Smooth muscle cell (in vitro differentiated cells): ENCODE measurements around the gene TTLL5. TPM values are rescaled to one million over a fixed set of nuclear protein-coding genes. Genes with fewer than 3 reads are reported as not detected.

ENCODE experiments used
- DNase-seq: peaks from one replicate; lab custom pipeline; 2025; ENCODE audit not compliant: unreplicated experiment; lab: John Stamatoyannopoulos, UW
- H2AFZ ChIP-seq: fragments of 200-600 bp; sonication (generic); 2 replicates; pipeline ENCODE4 v1.6.0; 2016; ENCODE audit warnings: antibody characterized with exemption, low read depth, mild to moderate bottlenecking
- H3F3A ChIP-seq: fragments of 200-600 bp; sonication (generic); 2 replicates; pipeline ENCODE4 v1.6.0; 2017; ENCODE audit warnings: antibody characterized with exemption, low read depth
- H3K27ac ChIP-seq: fragments of 200-600 bp; sonication (generic); 2 replicates; pipeline ENCODE4 v1.5.1; 2016; ENCODE audit warnings: low read depth, mild to moderate bottlenecking
- H3K27me3 ChIP-seq: fragments of 200-600 bp; sonication (generic); 2 replicates; pipeline ENCODE4 v1.6.1; 2016; ENCODE audit warnings: low read depth, mild to moderate bottlenecking
- H3K36me3 ChIP-seq: fragments of 200-600 bp; sonication (generic); 2 replicates; pipeline ENCODE4 v1.5.1; 2016; ENCODE audit warnings: low read depth
- H3K4me1 ChIP-seq: fragments of 200-600 bp; sonication (generic); 2 replicates; pipeline ENCODE4 v1.5.1; 2016; ENCODE audit warnings: low read depth
- H3K4me2 ChIP-seq: fragments of 200-600 bp; sonication (generic); 2 replicates; pipeline ENCODE4 v1.6.0; 2016; ENCODE audit warnings: mild to moderate bottlenecking
- H3K4me3 ChIP-seq: fragments of 200-600 bp; sonication (generic); 2 replicates; pipeline ENCODE4 v1.5.1; 2016; ENCODE audit warnings: mild to moderate bottlenecking
- H3K79me2 ChIP-seq: fragments of 200-600 bp; sonication (generic); 2 replicates; pipeline ENCODE4 v1.6.0; 2016; ENCODE audit warnings: low read depth, mild to moderate bottlenecking
- H3K9ac ChIP-seq: fragments of 200-600 bp; sonication (generic); 2 replicates; pipeline ENCODE4 v1.6.0; 2016; ENCODE audit warnings: low read depth
- H3K9me3 ChIP-seq: fragments of 200-600 bp; sonication (generic); replicated peaks from 2 replicates; pipeline ENCODE4 v1.5.1; 2016; ENCODE audit warnings: low read depth
- H4K20me1 ChIP-seq: fragments of 200-600 bp; sonication (generic); 2 replicates; pipeline ENCODE4 v1.6.0; 2016; ENCODE audit warnings: low read depth
- WGBS: methylation state at CpG from one replicate; pipeline ENCODE4 v1.1.7; 2016; ENCODE audit warnings: low lambda C conversion rate; 5-methylcytosine and 5-hydroxymethylcytosine counted together
- polyA plus RNA-seq: library from polyadenylated mRNA; unstranded; fragments of >200 nt; fragmentation: Nextera tagmentation; extraction: Ambion mirVana; gene quantifications from 2 replicates; pipeline ENCODE4 v1.2.1, GENCODE V29; 2016
- total RNA-seq: library from RNA; depleted of rRNA; stranded (reverse); fragments of >200 nt; gene quantifications from 2 replicates; pipeline ENCODE4 v1.2.3, GENCODE V29; 2014
- TF ChIP-seq, protein P1 (sequence below): fragments of 200-600 bp; sonication (generic); IDR thresholded peaks from 2 replicates; pipeline ENCODE4 v1.5.1; 2017; ENCODE audit warnings: borderline replicate concordance, mild to moderate bottlenecking, antibody characterized with exemption; ENCODE audit not compliant: insufficient read depth, poor library complexity, severe bottlenecking

TTLL5 gene
- total and polyA plus RNA-seq, 2 experiments from 2014 or later, result 12.6 to 38.0 TPM

DNA sequence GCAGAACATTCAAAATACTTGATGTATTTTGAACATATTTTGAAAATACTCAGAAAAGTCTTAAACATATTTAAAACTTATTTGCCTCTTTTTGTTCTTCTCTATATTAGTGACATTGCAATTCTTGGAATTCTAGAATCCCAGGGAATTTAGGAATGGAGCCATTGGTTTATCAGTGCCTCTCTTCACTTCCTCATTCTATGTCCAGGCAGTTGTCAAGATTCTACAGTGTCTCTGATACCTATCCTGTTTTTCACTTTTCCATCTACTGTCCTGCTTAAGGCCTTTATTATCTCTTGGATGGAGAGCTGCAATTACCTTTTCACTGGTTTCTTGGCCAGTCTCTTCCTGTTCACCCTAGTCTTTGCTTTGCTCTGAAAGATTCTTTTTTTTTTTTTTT lies 144.6 kb downstream of the TTLL5 start:
- no peaks in the 10 kb centered on the region for H4K20me1 ChIP-seq
- no peaks in the 10 kb centered on the region for H3K9me3 ChIP-seq
- TF ChIP-seq, protein P1, sequence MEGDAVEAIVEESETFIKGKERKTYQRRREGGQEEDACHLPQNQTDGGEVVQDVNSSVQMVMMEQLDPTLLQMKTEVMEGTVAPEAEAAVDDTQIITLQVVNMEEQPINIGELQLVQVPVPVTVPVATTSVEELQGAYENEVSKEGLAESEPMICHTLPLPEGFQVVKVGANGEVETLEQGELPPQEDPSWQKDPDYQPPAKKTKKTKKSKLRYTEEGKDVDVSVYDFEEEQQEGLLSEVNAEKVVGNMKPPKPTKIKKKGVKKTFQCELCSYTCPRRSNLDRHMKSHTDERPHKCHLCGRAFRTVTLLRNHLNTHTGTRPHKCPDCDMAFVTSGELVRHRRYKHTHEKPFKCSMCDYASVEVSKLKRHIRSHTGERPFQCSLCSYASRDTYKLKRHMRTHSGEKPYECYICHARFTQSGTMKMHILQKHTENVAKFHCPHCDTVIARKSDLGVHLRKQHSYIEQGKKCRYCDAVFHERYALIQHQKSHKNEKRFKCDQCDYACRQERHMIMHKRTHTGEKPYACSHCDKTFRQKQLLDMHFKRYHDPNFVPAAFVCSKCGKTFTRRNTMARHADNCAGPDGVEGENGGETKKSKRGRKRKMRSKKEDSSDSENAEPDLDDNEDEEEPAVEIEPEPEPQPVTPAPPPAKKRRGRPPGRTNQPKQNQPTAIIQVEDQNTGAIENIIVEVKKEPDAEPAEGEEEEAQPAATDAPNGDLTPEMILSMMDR, result no peak
- no peak for DNase-seq
- H3K9ac ChIP-seq, result no peak overlapping the region
- peaks cover 16% of the 10 kb centered on the region for H3F3A ChIP-seq
- H3K4me3 ChIP-seq, result no peak overlapping the region
- no peak overlapping the region for H3K4me2 ChIP-seq
- H3K4me1 ChIP-seq, result peaks cover 20% of the 10 kb centered on the region
- no peaks in the 10 kb centered on the region for H3K79me2 ChIP-seq
- H2AFZ ChIP-seq, result no peak overlapping the region
- no peak overlapping the region for H3K27ac ChIP-seq
- no peaks in the 10 kb centered on the region for H3K27me3 ChIP-seq
- H3K36me3 ChIP-seq, result no peaks in the 10 kb centered on the region

DNA sequence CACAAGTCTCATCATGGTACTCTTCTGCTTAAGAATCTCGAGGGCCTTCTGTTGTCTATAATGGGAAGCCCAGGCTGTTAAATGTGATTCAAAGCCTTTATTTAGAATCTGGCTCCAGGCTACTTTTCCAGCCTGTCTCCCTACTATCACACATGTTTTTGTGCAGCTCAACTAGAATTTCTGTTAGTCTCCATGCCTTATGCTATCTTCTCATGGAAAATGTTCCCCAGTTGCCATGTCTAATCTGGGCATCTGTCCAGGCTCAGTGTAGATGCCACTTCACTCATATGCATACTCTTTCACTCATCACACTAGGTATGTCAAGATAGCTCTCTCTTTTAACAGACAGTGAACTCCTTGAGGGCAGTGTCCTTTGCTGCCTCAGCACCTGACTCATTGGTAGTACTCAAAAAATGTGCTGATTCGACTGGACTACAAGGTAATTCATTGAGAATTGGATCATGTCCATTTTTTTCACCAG lies 145.3 kb downstream of the TTLL5 start:
- H3K79me2 ChIP-seq, result no peaks in the 10 kb centered on the region
- H2AFZ ChIP-seq, result no peak overlapping the region
- H3K27ac ChIP-seq, result no peak overlapping the region
- no peaks in the 10 kb centered on the region for H3K36me3 ChIP-seq
- no peak overlapping the region for H3K4me3 ChIP-seq
- H3F3A ChIP-seq, result peaks cover 16% of the 10 kb centered on the region
- H3K27me3 ChIP-seq, result no peaks in the 10 kb centered on the region
- H4K20me1 ChIP-seq, result no peaks in the 10 kb centered on the region
- no peak for DNase-seq
- H3K4me2 ChIP-seq, result no peak overlapping the region
- TF ChIP-seq, protein P1, result no peak
- H3K9me3 ChIP-seq, result no peaks in the 10 kb centered on the region
- WGBS, result 73% methylated on average over 2 of the region's 2 CpGs
- H3K4me1 ChIP-seq, result peaks cover 20% of the 10 kb centered on the region
- H3K9ac ChIP-seq, result no peak overlapping the region

DNA sequence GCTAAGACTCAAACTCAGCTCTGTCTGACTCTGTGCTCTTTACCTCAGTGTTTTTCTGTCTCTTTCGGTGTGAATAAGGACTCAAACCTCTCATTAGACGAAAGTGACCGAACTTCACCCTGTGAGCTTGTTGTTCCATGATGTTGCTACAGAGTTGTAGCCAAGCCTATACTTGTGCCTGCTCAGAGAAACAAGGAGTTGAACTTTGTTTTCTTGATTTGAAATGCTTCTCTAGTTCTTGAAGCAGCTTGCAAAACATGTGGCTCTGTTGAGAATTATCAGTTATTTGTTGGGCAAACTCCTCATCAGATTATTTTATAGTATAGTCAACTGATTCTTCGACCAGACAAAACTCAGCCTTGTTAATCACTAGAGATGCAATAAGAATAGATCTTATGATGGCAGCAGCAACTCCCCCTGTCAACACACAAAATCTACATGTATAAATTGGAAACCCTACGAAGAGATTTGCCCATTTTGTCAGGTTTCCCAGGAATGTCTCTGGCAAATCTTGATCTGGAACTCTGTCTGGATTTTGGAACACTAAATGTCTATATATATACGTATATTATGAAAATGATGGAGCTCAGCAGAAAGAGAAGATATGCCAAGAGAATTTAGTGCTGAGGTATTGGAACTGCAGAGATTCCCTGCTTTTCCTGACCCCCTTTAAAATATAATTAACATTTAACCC lies 146.8 kb downstream of the TTLL5 start:
- Histone ChIP-seq H3K27me3 (no peaks in the 10 kb centered on the region), H4K20me1 (no peaks in the 10 kb centered on the region), H3K27ac (no peak overlapping the region), H3K9me3 (no peaks in the 10 kb centered on the region), H3K9ac (no peak overlapping the region), H3K4me1 (peaks cover 13% of the 10 kb centered on the region), H3K4me2 (no peak overlapping the region), H3F3A (peaks cover 8% of the 10 kb centered on the region), H3K4me3 (no peak overlapping the region), H3K79me2 (no peaks in the 10 kb centered on the region), H3K36me3 (no peaks in the 10 kb centered on the region), H2AFZ (no peak overlapping the region)
- 98% methylated on average over 6 of the region's 6 CpGs for WGBS
- TF ChIP-seq, protein P1, result no peak
- no peak for DNase-seq
